Endothelial cell of umbilical vein (primary cell): ENCODE measurements around the gene ITPR2. TPM values are rescaled to one million over a fixed set of nuclear protein-coding genes. Genes with fewer than 3 reads are reported as not detected.
A peak's percentile ranks its signal among the peaks of the same experiment; 100 is the strongest.

Source experiments
- BruUV-seq: library from RNA; stranded (reverse); fragments of 400-500 nt; replicated peaks from 2 replicates; lab custom pipeline; 2021; lab: Mats Ljungman, UMichigan
- CTCF ChIA-PET: fragments of 300-600, 350-600 bp; sonication (Branson Sonifier 250); formaldehyde crosslinking; loops from one replicate; lab custom pipeline; 2021; ENCODE audit warnings: antibody characterized with exemption, inconsistent platforms; lab: Charles Lee
- POLR2A ChIA-PET: fragments of 300-600, 350-600 bp; sonication (Branson Sonifier 250); formaldehyde crosslinking; loops from one replicate; lab custom pipeline; 2021; ENCODE audit warnings: antibody characterized with exemption, inconsistent platforms; lab: Charles Lee
- DNase-seq: peaks from one replicate; pipeline ENCODE4 v3.0.0-alpha.2; 2011; ENCODE audit warnings: low read depth, low spot score
- FAIRE-seq: peaks from 2 replicates; lab custom pipeline; 2011; peaks lifted over from hg19 to GRCh38; lab: Jason Lieb, UNC
- H2AFZ ChIP-seq: 2 replicates; pipeline ENCODE4 v1.6.0; 2012; ENCODE audit warnings: low read depth, low read length, control low read depth, inconsistent platforms
- H3K27ac ChIP-seq: 2 replicates; pipeline ENCODE4 v1.5.1; 2011; ENCODE audit warnings: low read depth, mild to moderate bottlenecking, control low read depth, low read length, moderate library complexity; ENCODE audit not compliant: insufficient read depth
- H3K27me3 ChIP-seq, 2 experiments: 2 replicates each; pipeline versions ENCODE4 v1.6.0 to v1.6.1; 2011; ENCODE audit warnings: low read length in 2 of 2, mixed read lengths in 1 of 2; ENCODE audit not compliant: control insufficient read depth in 2 of 2, insufficient read depth in 2 of 2
- H3K36me3 ChIP-seq, 2 experiments: 2 replicates in 1 of 2; 3 replicates in 1 of 2; pipeline ENCODE4 v1.5.1; 2011; ENCODE audit warnings: low read length in 2 of 2, mild to moderate bottlenecking in 1 of 2, moderate library complexity in 1 of 2; ENCODE audit not compliant: control insufficient read depth in 2 of 2, insufficient read depth in 2 of 2; ENCODE audit errors: extremely low read depth in 1 of 2
- H3K4me1 ChIP-seq: 3 replicates; pipeline ENCODE4 v1.5.1; 2011; ENCODE audit warnings: mild to moderate bottlenecking, low read length; ENCODE audit not compliant: control insufficient read depth, insufficient read depth; ENCODE audit errors: extremely low read depth
- H3K4me2 ChIP-seq: 2 replicates; pipeline ENCODE4 v1.6.1; 2011; ENCODE audit warnings: low read length, control low read depth, mixed read lengths; ENCODE audit not compliant: insufficient read depth
- H3K4me3 ChIP-seq, 3 experiments: fragments of 200-600 bp in 1 of 3; sonication (generic), shearing (Covaris generic) in 1 of 3; replicated peaks in 1 of 3; 2 replicates each; pipeline ENCODE4 v1.5.1; 2011 to 2016; ENCODE audit warnings: control low read depth in 3 of 3, low read length in 3 of 3, mild to moderate bottlenecking in 2 of 3, inconsistent platforms in 1 of 3, low read depth in 1 of 3, moderate library complexity in 1 of 3; ENCODE audit not compliant: insufficient read depth in 1 of 3
- H3K79me2 ChIP-seq: 2 replicates; pipeline ENCODE4 v1.6.0; 2012; ENCODE audit warnings: low read length, inconsistent platforms; ENCODE audit not compliant: control insufficient read depth, insufficient read depth
- H3K9ac ChIP-seq: replicated peaks from 2 replicates; pipeline ENCODE3; 2011; ENCODE audit warnings: low read length, control low read depth; ENCODE audit not compliant: insufficient read depth; ENCODE audit errors: extremely low read depth
- H3K9me1 ChIP-seq: replicated peaks from 3 replicates; pipeline ENCODE4 v1.6.0; 2011; ENCODE audit warnings: mild to moderate bottlenecking, low read length; ENCODE audit not compliant: control insufficient read depth, insufficient read depth; ENCODE audit errors: extremely low read depth
- H3K9me3 ChIP-seq: replicated peaks from 2 replicates; pipeline ENCODE4 v1.5.1; 2012; ENCODE audit warnings: low read length, inconsistent platforms; ENCODE audit not compliant: control insufficient read depth, insufficient read depth
- H4K20me1 ChIP-seq: replicated peaks from 2 replicates; pipeline ENCODE3; 2011; ENCODE audit warnings: mild to moderate bottlenecking, low read length; ENCODE audit not compliant: control insufficient read depth, insufficient read depth; ENCODE audit errors: extremely low read depth
- EZH2 ChIP-seq: IDR thresholded peaks from 2 replicates; pipeline ENCODE4 v1.6.1; 2012; ENCODE audit warnings: borderline replicate concordance, low read depth, mild to moderate bottlenecking, moderate library complexity, low read length, inconsistent platforms; ENCODE audit not compliant: severe bottlenecking
- FOS ChIP-seq: IDR thresholded peaks from 2 replicates; pipeline ENCODE4 v1.6.1; 2011; ENCODE audit warnings: mild to moderate bottlenecking, low read length, moderate library complexity, borderline replicate concordance; ENCODE audit not compliant: insufficient read depth
- GATA2 ChIP-seq: IDR thresholded peaks from 2 replicates; pipeline ENCODE4 v1.7.0; 2011; ENCODE audit warnings: low read depth, mild to moderate bottlenecking, moderate library complexity, mixed read lengths, low read length; ENCODE audit not compliant: insufficient read length, insufficient read depth
- JUN ChIP-seq: IDR thresholded peaks from 2 replicates; pipeline ENCODE4 v1.6.1; 2011; ENCODE audit warnings: borderline replicate concordance, low read depth; ENCODE audit not compliant: insufficient read length, insufficient read depth
- MYC ChIP-seq: IDR thresholded peaks from one replicate; pipeline ENCODE4 v1.6.1; 2011; ENCODE audit warnings: mild to moderate bottlenecking, low read depth, low read length
- POLR2A ChIP-seq: IDR thresholded peaks from 2 replicates; pipeline ENCODE4 v1.6.1; 2012; ENCODE audit warnings: low read depth, mild to moderate bottlenecking, control low read depth, low read length
- POLR2AphosphoS5 ChIP-seq: IDR thresholded peaks from 2 replicates; pipeline ENCODE4 v1.6.1; 2012; ENCODE audit warnings: low read depth, mild to moderate bottlenecking, control low read depth, low read length, moderate library complexity; ENCODE audit not compliant: insufficient read depth
- dilution Hi-C: fragments of 300-500 bp; cut with MboI; formaldehyde crosslinking; loops from one replicate; pipeline ENCODE4 v1.15.0; 2019; ENCODE audit warnings: low sequenced_read_pairs; ENCODE audit not compliant: extremely low pct_ligation_motif_present
- intact Hi-C: fragments of 100-400 bp; cut with micrococcal nuclease; formaldehyde crosslinking; loops from one replicate; pipeline ENCODE4 v1.10.0; 2022
- polyA plus RNA-seq, 4 experiments: library from polyadenylated mRNA; depleted of rRNA in 3 of 4; stranded (reverse) in 3 of 4; unstranded in 1 of 4; fragments of >200 nt; gene quantifications; 2 replicates each; pipeline versions ENCODE4 v1.2.1 to v1.2.3, GENCODE V29; 2011 to 2012; ENCODE audit warnings: missing spikeins in 1 of 4
- total RNA-seq: library from RNA; stranded (reverse); gene quantifications from 2 replicates; pipeline ENCODE4 v1.2.3, GENCODE V29; 2021
- TF ChIP-seq, protein P1 (sequence below), 2 donors: IDR thresholded peaks; 1 replicate in 1 of 2; 2 replicates in 1 of 2; pipeline ENCODE4 v1.5.1; 2011; ENCODE audit warnings: low read length in 2 of 2, mild to moderate bottlenecking in 2 of 2, moderate library complexity in 2 of 2, control low read depth in 1 of 2, inconsistent platforms in 1 of 2, low read depth in 1 of 2; ENCODE audit not compliant: insufficient read depth in 1 of 2; ENCODE audit errors: extremely low read depth in 1 of 2
- TF ChIP-seq, protein P2 (sequence below): IDR thresholded peaks from 2 replicates; pipeline ENCODE4 v1.6.1; 2011; ENCODE audit not compliant: insufficient read depth, insufficient read length

ITPR2 gene
- total and polyA plus RNA-seq, 2 donors (not counting 3 experiments of a cell fraction or from before 2014, with no cell fraction given): 16.2 to 86.8 TPM

DNA sequence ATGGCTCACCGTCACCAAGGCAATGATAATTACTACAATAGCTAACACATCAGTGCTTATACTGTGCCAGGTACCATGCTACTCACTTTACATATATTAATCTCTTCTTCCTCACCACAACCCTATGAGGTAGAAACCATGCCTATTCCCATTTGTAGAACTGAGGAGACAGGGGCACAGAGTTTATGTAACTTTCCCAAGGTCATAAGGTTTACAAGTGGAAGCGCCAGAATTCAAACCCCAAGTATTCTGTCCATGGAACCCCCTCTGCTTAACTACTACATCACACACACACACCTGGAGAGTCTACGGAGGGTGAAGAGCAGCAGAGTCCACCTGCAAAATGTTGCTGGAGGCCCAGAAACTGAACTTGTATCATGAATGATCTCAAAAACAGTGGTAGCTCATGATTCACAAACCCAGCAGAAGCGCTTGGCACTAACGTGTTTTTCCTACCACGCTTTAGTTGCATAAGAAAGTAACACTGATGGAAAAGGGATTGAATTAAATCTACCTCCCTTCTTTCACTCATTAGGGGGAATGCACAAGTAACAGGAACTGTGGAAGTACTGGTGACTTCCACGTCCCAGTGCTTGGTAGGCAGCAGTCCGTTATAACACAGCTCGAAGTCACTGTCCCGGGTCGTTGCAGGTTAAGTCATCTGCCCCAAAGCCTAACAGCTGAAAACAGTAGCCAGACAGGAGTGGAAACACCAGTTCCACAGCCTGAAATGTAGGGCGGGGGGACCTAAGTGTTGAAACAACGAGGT lies 2.0 kb downstream of the ITPR2 start:
- peak overlapping the region in 2 of 3 experiments; percentile 53 to 55 for H3K4me3 ChIP-seq
- peak; percentile 35 for FAIRE-seq
- POLR2A ChIA-PET: no interaction called here
- no peaks in the 10 kb centered on the region for H3K9me3 ChIP-seq
- no peaks in the 10 kb centered on the region for H3K9me1 ChIP-seq
- TF ChIP-seq, protein P1, sequence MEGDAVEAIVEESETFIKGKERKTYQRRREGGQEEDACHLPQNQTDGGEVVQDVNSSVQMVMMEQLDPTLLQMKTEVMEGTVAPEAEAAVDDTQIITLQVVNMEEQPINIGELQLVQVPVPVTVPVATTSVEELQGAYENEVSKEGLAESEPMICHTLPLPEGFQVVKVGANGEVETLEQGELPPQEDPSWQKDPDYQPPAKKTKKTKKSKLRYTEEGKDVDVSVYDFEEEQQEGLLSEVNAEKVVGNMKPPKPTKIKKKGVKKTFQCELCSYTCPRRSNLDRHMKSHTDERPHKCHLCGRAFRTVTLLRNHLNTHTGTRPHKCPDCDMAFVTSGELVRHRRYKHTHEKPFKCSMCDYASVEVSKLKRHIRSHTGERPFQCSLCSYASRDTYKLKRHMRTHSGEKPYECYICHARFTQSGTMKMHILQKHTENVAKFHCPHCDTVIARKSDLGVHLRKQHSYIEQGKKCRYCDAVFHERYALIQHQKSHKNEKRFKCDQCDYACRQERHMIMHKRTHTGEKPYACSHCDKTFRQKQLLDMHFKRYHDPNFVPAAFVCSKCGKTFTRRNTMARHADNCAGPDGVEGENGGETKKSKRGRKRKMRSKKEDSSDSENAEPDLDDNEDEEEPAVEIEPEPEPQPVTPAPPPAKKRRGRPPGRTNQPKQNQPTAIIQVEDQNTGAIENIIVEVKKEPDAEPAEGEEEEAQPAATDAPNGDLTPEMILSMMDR (IDR thresholded peaks at IDR 0.05; ENCODE audit: extremely low read depth in 1 of 2, insufficient read depth in 1 of 2, low read depth in 1 of 2, low read length in 2 of 2): no peak
- TF ChIP-seq POLR2AphosphoS5: no peak
- TF ChIP-seq, protein P2, sequence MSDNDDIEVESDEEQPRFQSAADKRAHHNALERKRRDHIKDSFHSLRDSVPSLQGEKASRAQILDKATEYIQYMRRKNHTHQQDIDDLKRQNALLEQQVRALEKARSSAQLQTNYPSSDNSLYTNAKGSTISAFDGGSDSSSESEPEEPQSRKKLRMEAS: no peak
- no peak for TF ChIP-seq EZH2
- TF ChIP-seq FOS: no peak
- TF ChIP-seq POLR2A: no peak
- no peak for TF ChIP-seq JUN
- no peak for TF ChIP-seq MYC
- TF ChIP-seq GATA2: no peak
- peak overlapping the region; percentile 30 for H3K9ac ChIP-seq
- peak overlapping the region; percentile 41 for H3K27ac ChIP-seq
- no peaks in the 10 kb centered on the region for H4K20me1 ChIP-seq
- H2AFZ ChIP-seq: no peak overlapping the region
- no TSS peak for BruUV-seq
- H3K4me1 ChIP-seq: peaks cover 23% of the 10 kb centered on the region
- DNase-seq: peak; percentile 56
- CTCF ChIA-PET: interaction anchor here (0.7 to 5.7 kb wide), 17 partner anchors 9 to 201 kb away, joined by 3 to 47 read pairs (median 5); partner anchors contain the start of gene TM7SF3
- intact Hi-C loops (loop anchor here (5.0 kb wide), 1 partner anchor 714 kb away; no protein-coding TSS in a partner anchor), dilution Hi-C loops (no loop called here)
- no peaks in the 10 kb centered on the region for H3K27me3 ChIP-seq
- H3K4me2 ChIP-seq: peak overlapping the region; percentile 73
- no peaks in the 10 kb centered on the region for H3K36me3 ChIP-seq
- H3K79me2 ChIP-seq: peaks cover 54% of the 10 kb centered on the region
